ENCODE measurements around the gene PTPRE. TPM values are rescaled to one million over a fixed set of nuclear protein-coding genes. Genes with fewer than 3 reads are reported as not detected.

Gene PTPRE
- total RNA-seq, 1 experiment from 2014 or later = 12.3 TPM

DNA sequence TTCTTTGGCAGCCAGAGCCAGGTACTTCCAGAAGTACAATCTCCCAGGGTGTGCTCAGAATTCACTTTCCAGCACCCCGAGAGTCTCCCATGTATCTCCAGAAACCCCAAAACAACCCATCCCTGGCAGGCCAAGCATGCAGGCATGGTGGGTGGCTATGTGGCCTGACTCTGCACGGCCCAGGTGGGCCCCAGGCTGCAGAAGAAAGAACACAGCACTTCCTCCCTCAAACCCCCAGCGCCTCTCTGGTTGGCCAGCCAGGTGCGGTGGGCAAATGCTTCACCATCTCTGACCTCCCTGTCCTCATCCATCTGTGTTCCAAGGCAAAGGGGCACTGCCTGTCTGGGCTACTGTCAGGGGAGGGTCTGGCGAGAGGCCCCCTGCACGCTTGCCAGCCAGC, 119.0 kb downstream of the PTPRE start:
- intact Hi-C loops (cut with micrococcal nuclease) = no loop called here
- POLR2A ChIA-PET = no interaction called here
- CTCF ChIA-PET = interaction anchor here (1.4 kb wide), 1 partner anchor 43 kb away, joined by 3 read pairs; no protein-coding TSS in a partner anchor
- Histone ChIP-seq H3K9me2 (ENCODE audit: insufficient read depth) (no peaks in the 10 kb centered on the region), H3K4me1 (ENCODE audit: control insufficient read depth in 1 of 2, insufficient read depth in 2 of 2, low read length in 2 of 2) (0 out of 4 replicates have a peak, but pooled peaks cover 0 to 3% of the 10 kb centered on the region in 2 experiments), H3K36me3 (ENCODE audit: control insufficient read depth in 1 of 2, insufficient read depth in 2 of 2, low read length in 2 of 2) (no peaks in the 10 kb centered on the region), H3K27me3 (ENCODE audit: insufficient read depth, low read length) (no peaks in the 10 kb centered on the region), H3K27ac (ENCODE audit: low read depth, low read length) (no peak overlapping the region), H3K4me2 (ENCODE audit: low read length) (no peak overlapping the region), H4K20me1 (ENCODE audit: insufficient read depth) (no peaks in the 10 kb centered on the region), H2AFZ (ENCODE audit: low read depth, low read length, poor library complexity, severe bottlenecking) (no peak overlapping the region), H3K4me3 (replicated peaks in 1 of 2; ENCODE audit: low read depth in 1 of 2, low read length in 2 of 2) (no peak overlapping the region), H3K9ac (ENCODE audit: low read length) (no peak overlapping the region), H3K79me2 (ENCODE audit: insufficient read depth, low read length) (no peaks in the 10 kb centered on the region), H3K9me3 (ENCODE audit: control insufficient read depth in 1 of 2, insufficient read depth in 1 of 2, low read depth in 1 of 2, low read length in 2 of 2) (no peaks in the 10 kb centered on the region)
- no TSS peak for BruUV-seq (replicated peaks)
- RAD21 ChIA-PET (ENCODE audit: low non-redundant PET in 1 of 2, low total read pairs in 2 of 2, uncharacterized antibody in 2 of 2, unreplicated experiment in 2 of 2) = no interaction called here
- DNase-seq (ENCODE audit: low read depth, low spot score) = no peak
- TF ChIP-seq, protein P1, sequence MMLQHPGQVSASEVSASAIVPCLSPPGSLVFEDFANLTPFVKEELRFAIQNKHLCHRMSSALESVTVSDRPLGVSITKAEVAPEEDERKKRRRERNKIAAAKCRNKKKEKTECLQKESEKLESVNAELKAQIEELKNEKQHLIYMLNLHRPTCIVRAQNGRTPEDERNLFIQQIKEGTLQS (IDR thresholded peaks at IDR 0.05) = no peak
- TF ChIP-seq, protein P2, sequence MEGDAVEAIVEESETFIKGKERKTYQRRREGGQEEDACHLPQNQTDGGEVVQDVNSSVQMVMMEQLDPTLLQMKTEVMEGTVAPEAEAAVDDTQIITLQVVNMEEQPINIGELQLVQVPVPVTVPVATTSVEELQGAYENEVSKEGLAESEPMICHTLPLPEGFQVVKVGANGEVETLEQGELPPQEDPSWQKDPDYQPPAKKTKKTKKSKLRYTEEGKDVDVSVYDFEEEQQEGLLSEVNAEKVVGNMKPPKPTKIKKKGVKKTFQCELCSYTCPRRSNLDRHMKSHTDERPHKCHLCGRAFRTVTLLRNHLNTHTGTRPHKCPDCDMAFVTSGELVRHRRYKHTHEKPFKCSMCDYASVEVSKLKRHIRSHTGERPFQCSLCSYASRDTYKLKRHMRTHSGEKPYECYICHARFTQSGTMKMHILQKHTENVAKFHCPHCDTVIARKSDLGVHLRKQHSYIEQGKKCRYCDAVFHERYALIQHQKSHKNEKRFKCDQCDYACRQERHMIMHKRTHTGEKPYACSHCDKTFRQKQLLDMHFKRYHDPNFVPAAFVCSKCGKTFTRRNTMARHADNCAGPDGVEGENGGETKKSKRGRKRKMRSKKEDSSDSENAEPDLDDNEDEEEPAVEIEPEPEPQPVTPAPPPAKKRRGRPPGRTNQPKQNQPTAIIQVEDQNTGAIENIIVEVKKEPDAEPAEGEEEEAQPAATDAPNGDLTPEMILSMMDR (IDR thresholded peaks at IDR 0.05 in 2 of 3, conservative IDR thresholded peaks at IDR 0.05 in 1 of 3; ENCODE audit: borderline replicate concordance in 1 of 3, insufficient read depth in 1 of 3, low read depth in 2 of 3, low read length in 2 of 3) = no peak
- TF ChIP-seq EGR1 (IDR thresholded peaks at IDR 0.05; ENCODE audit: low read depth) (no peak), ZFX (IDR thresholded peaks at IDR 0.05) (no peak), POLR2AphosphoS5 (IDR thresholded peaks at IDR 0.05; ENCODE audit: low read depth, low read length) (no peak), JUND (IDR thresholded peaks at IDR 0.05) (no peak), CEBPB (IDR thresholded peaks at IDR 0.05; ENCODE audit: low read depth) (no peak), TCF7L2 (IDR thresholded peaks at IDR 0.05; ENCODE audit: borderline replicate concordance, extremely low read depth, insufficient read depth, insufficient read length) (no peak), RAD21 (IDR thresholded peaks at IDR 0.05; ENCODE audit: low read depth) (no peak), CBX3 (IDR thresholded peaks at IDR 0.05; ENCODE audit: low read depth) (no peak)
- TF ChIP-seq, protein P3, sequence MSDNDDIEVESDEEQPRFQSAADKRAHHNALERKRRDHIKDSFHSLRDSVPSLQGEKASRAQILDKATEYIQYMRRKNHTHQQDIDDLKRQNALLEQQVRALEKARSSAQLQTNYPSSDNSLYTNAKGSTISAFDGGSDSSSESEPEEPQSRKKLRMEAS (IDR thresholded peaks at IDR 0.05) = no peak
- no peak for ATAC-seq

Measured in HCT116 (cell line).